ENCODE measurements around the gene FMNL2.

FMNL2 gene

GRCh38 chr2:152426801-152427200 is 91.8 kb downstream of the FMNL2 start:
- H3K27ac ChIP-seq (ENCODE audit: low read length) = no peak overlapping the region
- no peak overlapping the region for H3K9ac ChIP-seq (ENCODE audit: low read length in 2 of 2)

DNA sequence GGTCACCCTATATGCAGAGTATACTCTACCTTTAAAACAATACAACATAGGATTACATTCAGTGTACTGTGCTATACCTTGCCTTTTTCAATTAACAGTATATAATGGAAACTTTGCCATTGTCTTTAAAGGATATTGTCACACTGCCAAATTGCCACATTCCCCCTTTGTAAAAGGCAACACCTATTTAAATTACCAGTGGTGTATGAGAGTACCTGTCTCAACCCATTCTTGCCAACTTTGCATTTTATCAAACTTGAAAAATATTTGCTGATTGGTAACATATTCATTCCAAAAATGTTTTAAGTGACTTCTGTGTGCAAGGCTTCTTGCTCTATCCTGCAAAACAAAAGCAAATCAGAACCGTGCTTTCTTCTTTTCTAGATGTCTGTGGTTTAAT is 92.9 kb downstream of the FMNL2 start:
- H3K9ac ChIP-seq (ENCODE audit: low read length in 2 of 2) = no peak overlapping the region
- H3K27me3 ChIP-seq (ENCODE audit: control insufficient read depth in 1 of 2, insufficient read depth in 2 of 2, low read length in 2 of 2) = no peaks in the 10 kb centered on the region

More at GRCh38 chr2:152426801-152427200, 91.8 kb downstream of the FMNL2 start:
- Histone ChIP-seq H3K4me1 (ENCODE audit: control insufficient read depth, insufficient read depth, low read length) (no peaks in the 10 kb centered on the region), H3K4me3 (ENCODE audit: low read length in 2 of 2) (no peak overlapping the region), H3K36me3 (ENCODE audit: control insufficient read depth in 2 of 2, insufficient read depth in 2 of 2, low read length in 2 of 2) (no peaks in the 10 kb centered on the region), H3K27me3 (ENCODE audit: control insufficient read depth in 1 of 2, insufficient read depth in 2 of 2, low read length in 2 of 2) (no peaks in the 10 kb centered on the region), H3K9me3 (ENCODE audit: control insufficient read depth in 2 of 2, low read length in 2 of 2) (no peaks in the 10 kb centered on the region)

DNA sequence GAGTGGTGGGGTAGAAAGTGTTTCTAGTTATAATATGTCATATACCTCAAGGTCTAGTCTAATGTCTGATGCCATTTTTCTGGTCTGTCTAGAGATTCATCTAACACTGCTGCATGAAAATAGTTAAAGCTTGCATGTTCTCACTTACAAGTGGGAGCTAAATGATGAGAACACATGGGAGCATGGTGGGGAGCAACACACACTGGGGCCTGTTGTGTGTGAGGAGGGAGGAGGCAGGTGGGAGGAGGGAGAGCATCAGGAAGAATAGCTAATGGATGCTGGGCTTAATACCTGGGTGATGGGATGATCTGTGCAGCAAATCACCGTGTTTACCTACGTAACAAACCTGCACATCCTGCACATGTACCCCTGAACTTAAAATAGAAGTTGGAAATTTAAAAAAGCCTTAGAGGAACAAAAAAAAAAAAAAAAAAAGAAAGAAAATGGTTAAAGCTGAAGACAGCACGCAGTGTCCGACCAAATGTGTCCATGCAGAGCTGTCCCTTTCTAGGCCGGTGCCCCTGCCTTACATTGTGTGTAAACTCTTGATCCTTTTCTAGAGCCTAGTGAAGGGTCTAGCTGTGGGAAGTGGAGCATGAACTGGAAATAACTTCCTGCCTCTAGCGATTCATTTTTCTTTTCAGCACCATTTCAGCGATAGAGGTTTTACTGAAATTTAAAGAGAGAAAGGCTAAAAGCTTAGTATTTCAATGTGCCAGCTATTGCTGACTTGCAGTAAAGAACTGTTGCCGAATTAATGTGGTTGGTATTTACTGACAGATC is 94.0 kb downstream of the FMNL2 start:
- no peak overlapping the region for H3K27ac ChIP-seq (ENCODE audit: low read length)
- H3K27me3 ChIP-seq (ENCODE audit: control insufficient read depth in 1 of 2, insufficient read depth in 2 of 2, low read length in 2 of 2) = no peaks in the 10 kb centered on the region
- no peak overlapping the region for H3K9ac ChIP-seq (ENCODE audit: low read length in 2 of 2)
- H3K4me1 ChIP-seq (ENCODE audit: control insufficient read depth, insufficient read depth, low read length) = peaks cover 10% of the 10 kb centered on the region
- H3K4me3 ChIP-seq (ENCODE audit: low read length in 2 of 2) = no peak overlapping the region
- no peaks in the 10 kb centered on the region for H3K36me3 ChIP-seq (ENCODE audit: control insufficient read depth in 2 of 2, insufficient read depth in 2 of 2, low read length in 2 of 2)
- no peaks in the 10 kb centered on the region for H3K9me3 ChIP-seq (ENCODE audit: control insufficient read depth in 2 of 2, low read length in 2 of 2)

More for the DNA sequence above, 92.9 kb downstream of the FMNL2 start:
- H3K4me1 ChIP-seq (ENCODE audit: control insufficient read depth, insufficient read depth, low read length) = peaks cover 10% of the 10 kb centered on the region
- H3K4me3 ChIP-seq (ENCODE audit: low read length in 2 of 2) = no peak overlapping the region
- H3K27ac ChIP-seq (ENCODE audit: low read length) = no peak overlapping the region
- H3K9me3 ChIP-seq (ENCODE audit: control insufficient read depth in 2 of 2, low read length in 2 of 2) = no peaks in the 10 kb centered on the region
- H3K36me3 ChIP-seq (ENCODE audit: control insufficient read depth in 2 of 2, insufficient read depth in 2 of 2, low read length in 2 of 2) = no peaks in the 10 kb centered on the region

- Histone ChIP-seq H3K27ac (ENCODE audit: low read length) (no peak overlapping the region), H3K9me3 (ENCODE audit: control insufficient read depth in 2 of 2, low read length in 2 of 2) (no peaks in the 10 kb centered on the region), H3K4me3 (ENCODE audit: low read length in 2 of 2) (no peak overlapping the region), H3K36me3 (ENCODE audit: control insufficient read depth in 2 of 2, insufficient read depth in 2 of 2, low read length in 2 of 2) (no peaks in the 10 kb centered on the region), H3K9ac (ENCODE audit: low read length in 2 of 2) (no peak overlapping the region), H3K27me3 (ENCODE audit: control insufficient read depth in 1 of 2, insufficient read depth in 2 of 2, low read length in 2 of 2) (no peaks in the 10 kb centered on the region), H3K4me1 (ENCODE audit: control insufficient read depth, insufficient read depth, low read length) (peaks cover 10% of the 10 kb centered on the region)
Measured at GRCh38 chr2:152430876-152431275, 95.9 kb downstream of the FMNL2 start.

GRCh38 chr2:152431370-152432098 is 96.6 kb downstream of the FMNL2 start:
- Histone ChIP-seq H3K36me3 (ENCODE audit: control insufficient read depth in 2 of 2, insufficient read depth in 2 of 2, low read length in 2 of 2) (no peaks in the 10 kb centered on the region), H3K27ac (ENCODE audit: low read length) (no peak overlapping the region), H3K27me3 (ENCODE audit: control insufficient read depth in 1 of 2, insufficient read depth in 2 of 2, low read length in 2 of 2) (no peaks in the 10 kb centered on the region), H3K4me3 (ENCODE audit: low read length in 2 of 2) (no peak overlapping the region), H3K9me3 (ENCODE audit: control insufficient read depth in 2 of 2, low read length in 2 of 2) (no peaks in the 10 kb centered on the region), H3K4me1 (ENCODE audit: control insufficient read depth, insufficient read depth, low read length) (peaks cover 10% of the 10 kb centered on the region), H3K9ac (ENCODE audit: low read length in 2 of 2) (no peak overlapping the region)

DNA sequence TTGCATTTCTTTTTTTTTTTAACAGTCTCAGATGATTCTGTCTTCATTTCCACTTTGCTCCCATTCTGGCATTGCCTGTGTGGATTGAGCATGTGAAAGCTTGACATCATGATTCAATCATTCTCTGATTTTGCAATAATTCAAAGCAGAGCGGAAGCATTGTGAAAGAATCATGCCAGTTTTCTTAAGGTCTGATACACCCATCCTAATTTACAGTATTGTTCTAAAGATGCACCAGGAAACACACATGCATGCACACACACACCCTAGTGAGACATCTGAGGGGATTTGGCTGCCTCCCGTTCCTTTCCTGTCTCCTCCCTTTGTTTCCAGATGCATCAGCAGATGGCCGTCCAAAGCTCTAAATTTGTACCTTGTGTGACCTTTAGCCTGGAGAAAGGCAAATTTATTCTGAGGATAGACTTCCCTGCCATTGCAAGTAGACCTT is 97.3 kb downstream of the FMNL2 start:
- Histone ChIP-seq H3K27me3 (ENCODE audit: control insufficient read depth in 1 of 2, insufficient read depth in 2 of 2, low read length in 2 of 2) (no peaks in the 10 kb centered on the region), H3K9me3 (ENCODE audit: control insufficient read depth in 2 of 2, low read length in 2 of 2) (no peaks in the 10 kb centered on the region), H3K4me1 (ENCODE audit: control insufficient read depth, insufficient read depth, low read length) (peaks cover 10% of the 10 kb centered on the region), H3K9ac (ENCODE audit: low read length in 2 of 2) (no peak overlapping the region), H3K36me3 (ENCODE audit: control insufficient read depth in 2 of 2, insufficient read depth in 2 of 2, low read length in 2 of 2) (no peaks in the 10 kb centered on the region), H3K4me3 (ENCODE audit: low read length in 2 of 2) (no peak overlapping the region), H3K27ac (ENCODE audit: low read length) (no peak overlapping the region)

DNA sequence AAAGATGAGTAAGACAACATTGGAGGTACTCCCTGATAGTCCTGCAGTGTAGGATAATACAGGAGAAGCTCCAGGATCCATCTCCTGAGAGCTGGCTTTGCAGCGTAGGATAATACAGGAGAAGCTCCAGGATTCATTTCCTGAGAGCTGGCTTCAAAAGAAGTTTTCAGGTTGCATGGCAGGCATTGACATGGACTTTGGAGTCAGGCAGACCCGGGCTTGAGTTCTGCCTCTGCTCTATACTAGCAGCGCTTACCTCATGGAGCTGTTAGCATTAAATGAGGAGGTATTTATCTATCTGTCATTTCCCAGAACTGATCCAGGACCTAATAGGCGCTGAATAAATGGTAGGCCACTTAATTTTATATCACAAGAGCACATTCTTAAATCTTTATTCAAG is 97.8 kb downstream of the FMNL2 start:
- Histone ChIP-seq H3K27ac (ENCODE audit: low read length) (no peak overlapping the region), H3K4me1 (ENCODE audit: control insufficient read depth, insufficient read depth, low read length) (peaks cover 10% of the 10 kb centered on the region)

GRCh38 chr2:152433289-152433688 is 98.3 kb downstream of the FMNL2 start:
- no peak overlapping the region for H3K4me3 ChIP-seq (ENCODE audit: low read length in 2 of 2)
- no peaks in the 10 kb centered on the region for H3K36me3 ChIP-seq (ENCODE audit: control insufficient read depth in 2 of 2, insufficient read depth in 2 of 2, low read length in 2 of 2)
- no peak overlapping the region for H3K9ac ChIP-seq (ENCODE audit: low read length in 2 of 2)
- peaks cover 10% of the 10 kb centered on the region for H3K4me1 ChIP-seq (ENCODE audit: control insufficient read depth, insufficient read depth, low read length)
- no peak overlapping the region for H3K27ac ChIP-seq (ENCODE audit: low read length)
- H3K27me3 ChIP-seq (ENCODE audit: control insufficient read depth in 1 of 2, insufficient read depth in 2 of 2, low read length in 2 of 2) = no peaks in the 10 kb centered on the region
- no peaks in the 10 kb centered on the region for H3K9me3 ChIP-seq (ENCODE audit: control insufficient read depth in 2 of 2, low read length in 2 of 2)

More for the DNA sequence above, 97.8 kb downstream of the FMNL2 start:
- H3K9ac ChIP-seq (ENCODE audit: low read length in 2 of 2) = no peak overlapping the region
- no peaks in the 10 kb centered on the region for H3K27me3 ChIP-seq (ENCODE audit: control insufficient read depth in 1 of 2, insufficient read depth in 2 of 2, low read length in 2 of 2)
- H3K9me3 ChIP-seq (ENCODE audit: control insufficient read depth in 2 of 2, low read length in 2 of 2) = no peaks in the 10 kb centered on the region
- no peak overlapping the region for H3K4me3 ChIP-seq (ENCODE audit: low read length in 2 of 2)
- H3K36me3 ChIP-seq (ENCODE audit: control insufficient read depth in 2 of 2, insufficient read depth in 2 of 2, low read length in 2 of 2) = no peaks in the 10 kb centered on the region

DNA sequence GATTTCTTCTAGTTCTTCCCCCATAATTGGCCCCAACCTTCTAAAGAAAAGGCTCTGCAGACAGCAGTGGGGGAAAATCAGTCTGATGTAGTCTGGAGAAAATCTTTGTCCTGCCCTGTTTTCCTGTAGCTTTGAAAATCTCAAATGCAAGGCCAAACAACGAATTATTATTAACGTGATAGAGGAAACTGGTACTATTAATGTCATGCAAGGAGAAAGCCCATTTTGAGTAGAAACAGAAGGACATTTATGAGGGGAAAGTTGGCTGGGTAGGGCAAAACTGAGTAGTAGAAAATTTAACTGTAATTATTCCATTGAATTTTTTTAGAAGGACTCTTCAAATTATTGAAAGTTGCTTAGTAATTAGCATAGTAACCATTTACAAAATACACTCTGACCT is 98.8 kb downstream of the FMNL2 start:
- H3K27ac ChIP-seq (ENCODE audit: low read length) = no peak overlapping the region
- no peak overlapping the region for H3K4me3 ChIP-seq (ENCODE audit: low read length in 2 of 2)
- H3K4me1 ChIP-seq (ENCODE audit: control insufficient read depth, insufficient read depth, low read length) = peaks cover 10% of the 10 kb centered on the region
- no peak overlapping the region for H3K9ac ChIP-seq (ENCODE audit: low read length in 2 of 2)
- no peaks in the 10 kb centered on the region for H3K9me3 ChIP-seq (ENCODE audit: control insufficient read depth in 2 of 2, low read length in 2 of 2)
- no peaks in the 10 kb centered on the region for H3K27me3 ChIP-seq (ENCODE audit: control insufficient read depth in 1 of 2, insufficient read depth in 2 of 2, low read length in 2 of 2)
- H3K36me3 ChIP-seq (ENCODE audit: control insufficient read depth in 2 of 2, insufficient read depth in 2 of 2, low read length in 2 of 2) = no peaks in the 10 kb centered on the region

DNA sequence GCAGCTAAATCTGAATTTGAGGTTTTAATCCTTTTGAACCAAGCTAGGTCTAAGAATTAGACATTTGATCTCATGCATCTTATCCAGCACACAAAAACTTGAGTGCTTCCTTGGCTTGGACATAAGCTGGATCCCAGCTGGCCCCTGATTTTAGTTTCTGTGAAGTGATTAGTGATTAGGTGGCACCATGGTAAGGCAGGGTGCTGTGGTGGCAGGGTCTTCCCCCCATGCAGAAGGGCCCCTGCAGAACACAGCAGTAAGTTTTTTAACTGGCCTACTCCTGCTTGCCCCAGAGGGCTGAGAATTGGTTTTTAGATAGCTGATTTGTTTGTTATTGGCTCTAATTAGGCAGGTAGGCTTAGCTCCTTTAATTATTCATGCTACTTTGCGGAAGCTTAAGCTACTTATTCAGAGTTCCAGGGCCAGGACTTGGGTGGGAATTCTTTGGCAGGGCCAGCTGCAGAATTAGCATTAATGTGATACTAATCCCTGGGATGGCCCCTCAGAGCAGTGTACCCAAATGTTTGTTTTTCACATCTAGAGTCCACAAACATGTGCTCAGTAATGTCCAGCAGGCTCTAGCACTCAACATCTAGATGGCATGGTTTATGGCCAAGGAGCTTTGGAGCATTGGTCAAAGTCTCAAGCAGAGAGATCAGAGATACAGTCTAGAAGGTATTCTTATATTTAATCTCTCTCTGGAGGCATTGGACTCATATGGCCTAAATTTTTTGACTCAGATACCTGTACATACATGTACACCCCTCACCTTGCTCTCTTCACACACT is 99.6 kb downstream of the FMNL2 start:
- Histone ChIP-seq H3K27ac (ENCODE audit: low read length) (no peak overlapping the region), H3K9ac (ENCODE audit: low read length in 2 of 2) (no peak overlapping the region), H3K9me3 (ENCODE audit: control insufficient read depth in 2 of 2, low read length in 2 of 2) (no peaks in the 10 kb centered on the region), H3K4me1 (ENCODE audit: control insufficient read depth, insufficient read depth, low read length) (peaks cover 10% of the 10 kb centered on the region), H3K27me3 (ENCODE audit: control insufficient read depth in 1 of 2, insufficient read depth in 2 of 2, low read length in 2 of 2) (no peaks in the 10 kb centered on the region), H3K4me3 (ENCODE audit: low read length in 2 of 2) (no peak overlapping the region), H3K36me3 (ENCODE audit: control insufficient read depth in 2 of 2, insufficient read depth in 2 of 2, low read length in 2 of 2) (no peaks in the 10 kb centered on the region)

All from stomach smooth muscle (tissue), 2 donors.